ENCODE results near the gene GXYLT2. TPM values are rescaled to one million over a fixed set of nuclear protein-coding genes. Genes with fewer than 3 reads are reported as not detected.

Gene GXYLT2
- total and polyA plus RNA-seq, 2 of the 13 experiments (the other 11 are each of a cell fraction or from before 2014, with no cell fraction given) = 4.3 to 6.9 TPM

DNA sequence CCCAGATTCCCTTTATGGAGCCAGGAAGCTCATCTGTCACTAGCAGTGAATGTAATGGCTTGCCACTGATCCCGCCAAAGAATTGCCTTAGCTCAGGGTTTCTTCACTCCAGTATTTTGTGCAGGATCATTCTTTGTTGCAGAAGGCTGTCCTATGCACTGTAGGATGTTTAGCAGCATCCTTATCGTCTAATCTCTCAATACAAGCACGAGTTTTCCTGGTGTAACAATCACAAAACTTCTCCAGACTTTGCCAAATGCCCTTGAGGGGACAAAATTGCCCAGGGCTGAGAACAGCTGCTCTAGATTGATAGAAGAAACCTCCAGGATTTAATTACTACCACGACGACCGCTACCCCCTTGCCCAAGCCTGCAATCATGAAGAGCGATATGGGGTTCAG is 32.8 kb upstream of the GXYLT2 start (continued):
- TF ChIP-seq, protein P1, sequence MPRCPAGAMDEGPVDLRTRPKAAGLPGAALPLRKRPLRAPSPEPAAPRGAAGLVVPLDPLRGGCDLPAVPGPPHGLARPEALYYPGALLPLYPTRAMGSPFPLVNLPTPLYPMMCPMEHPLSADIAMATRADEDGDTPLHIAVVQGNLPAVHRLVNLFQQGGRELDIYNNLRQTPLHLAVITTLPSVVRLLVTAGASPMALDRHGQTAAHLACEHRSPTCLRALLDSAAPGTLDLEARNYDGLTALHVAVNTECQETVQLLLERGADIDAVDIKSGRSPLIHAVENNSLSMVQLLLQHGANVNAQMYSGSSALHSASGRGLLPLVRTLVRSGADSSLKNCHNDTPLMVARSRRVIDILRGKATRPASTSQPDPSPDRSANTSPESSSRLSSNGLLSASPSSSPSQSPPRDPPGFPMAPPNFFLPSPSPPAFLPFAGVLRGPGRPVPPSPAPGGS (CRISPR knock-in tag; IDR thresholded peaks at IDR 0.05) = no peak
- TF ChIP-seq KDM6A (CRISPR knock-in tag; IDR thresholded peaks at IDR 0.05; ENCODE audit: low read depth) (no peak), MXI1 (IDR thresholded peaks at IDR 0.05; ENCODE audit: borderline replicate concordance, low read depth, low read length) (no peak), ZNF607 (CRISPR knock-in tag; IDR thresholded peaks at IDR 0.05; ENCODE audit: borderline replicate concordance) (no peak), TARDBP (CRISPR knock-in tag; IDR thresholded peaks at IDR 0.05) (no peak), KLF6 (CRISPR knock-in tag; IDR thresholded peaks at IDR 0.05) (no peak)
- TF ChIP-seq, protein P2, sequence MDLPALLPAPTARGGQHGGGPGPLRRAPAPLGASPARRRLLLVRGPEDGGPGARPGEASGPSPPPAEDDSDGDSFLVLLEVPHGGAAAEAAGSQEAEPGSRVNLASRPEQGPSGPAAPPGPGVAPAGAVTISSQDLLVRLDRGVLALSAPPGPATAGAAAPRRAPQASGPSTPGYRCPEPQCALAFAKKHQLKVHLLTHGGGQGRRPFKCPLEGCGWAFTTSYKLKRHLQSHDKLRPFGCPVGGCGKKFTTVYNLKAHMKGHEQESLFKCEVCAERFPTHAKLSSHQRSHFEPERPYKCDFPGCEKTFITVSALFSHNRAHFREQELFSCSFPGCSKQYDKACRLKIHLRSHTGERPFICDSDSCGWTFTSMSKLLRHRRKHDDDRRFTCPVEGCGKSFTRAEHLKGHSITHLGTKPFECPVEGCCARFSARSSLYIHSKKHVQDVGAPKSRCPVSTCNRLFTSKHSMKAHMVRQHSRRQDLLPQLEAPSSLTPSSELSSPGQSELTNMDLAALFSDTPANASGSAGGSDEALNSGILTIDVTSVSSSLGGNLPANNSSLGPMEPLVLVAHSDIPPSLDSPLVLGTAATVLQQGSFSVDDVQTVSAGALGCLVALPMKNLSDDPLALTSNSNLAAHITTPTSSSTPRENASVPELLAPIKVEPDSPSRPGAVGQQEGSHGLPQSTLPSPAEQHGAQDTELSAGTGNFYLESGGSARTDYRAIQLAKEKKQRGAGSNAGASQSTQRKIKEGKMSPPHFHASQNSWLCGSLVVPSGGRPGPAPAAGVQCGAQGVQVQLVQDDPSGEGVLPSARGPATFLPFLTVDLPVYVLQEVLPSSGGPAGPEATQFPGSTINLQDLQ (CRISPR knock-in tag; IDR thresholded peaks at IDR 0.05) = no peak
- TF ChIP-seq, protein P3, sequence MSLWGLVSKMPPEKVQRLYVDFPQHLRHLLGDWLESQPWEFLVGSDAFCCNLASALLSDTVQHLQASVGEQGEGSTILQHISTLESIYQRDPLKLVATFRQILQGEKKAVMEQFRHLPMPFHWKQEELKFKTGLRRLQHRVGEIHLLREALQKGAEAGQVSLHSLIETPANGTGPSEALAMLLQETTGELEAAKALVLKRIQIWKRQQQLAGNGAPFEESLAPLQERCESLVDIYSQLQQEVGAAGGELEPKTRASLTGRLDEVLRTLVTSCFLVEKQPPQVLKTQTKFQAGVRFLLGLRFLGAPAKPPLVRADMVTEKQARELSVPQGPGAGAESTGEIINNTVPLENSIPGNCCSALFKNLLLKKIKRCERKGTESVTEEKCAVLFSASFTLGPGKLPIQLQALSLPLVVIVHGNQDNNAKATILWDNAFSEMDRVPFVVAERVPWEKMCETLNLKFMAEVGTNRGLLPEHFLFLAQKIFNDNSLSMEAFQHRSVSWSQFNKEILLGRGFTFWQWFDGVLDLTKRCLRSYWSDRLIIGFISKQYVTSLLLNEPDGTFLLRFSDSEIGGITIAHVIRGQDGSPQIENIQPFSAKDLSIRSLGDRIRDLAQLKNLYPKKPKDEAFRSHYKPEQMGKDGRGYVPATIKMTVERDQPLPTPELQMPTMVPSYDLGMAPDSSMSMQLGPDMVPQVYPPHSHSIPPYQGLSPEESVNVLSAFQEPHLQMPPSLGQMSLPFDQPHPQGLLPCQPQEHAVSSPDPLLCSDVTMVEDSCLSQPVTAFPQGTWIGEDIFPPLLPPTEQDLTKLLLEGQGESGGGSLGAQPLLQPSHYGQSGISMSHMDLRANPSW (CRISPR knock-in tag; IDR thresholded peaks at IDR 0.05; ENCODE audit: borderline replicate concordance) = no peak

Data from HepG2 (cell line).